Fibroblast of mammary gland (primary cell): ENCODE data around the gene PRRT4.

Experiments
- DNase-seq: peaks from one replicate; pipeline ENCODE4 v3.0.0-alpha.2; 2010; ENCODE audit warnings: low read depth
- H3K4me3 ChIP-seq: 2 replicates; pipeline ENCODE4 v1.5.1; 2011; ENCODE audit warnings: low read depth, mild to moderate bottlenecking, low read length, moderate library complexity; ENCODE audit not compliant: control insufficient read depth
- TF ChIP-seq, protein P1 (sequence below): conservative IDR thresholded peaks from 2 replicates; pipeline ENCODE4 v1.5.1; 2011; ENCODE audit warnings: low read depth, low read length, inconsistent platforms; ENCODE audit not compliant: control insufficient read depth, insufficient read depth

PRRT4 gene

DNA sequence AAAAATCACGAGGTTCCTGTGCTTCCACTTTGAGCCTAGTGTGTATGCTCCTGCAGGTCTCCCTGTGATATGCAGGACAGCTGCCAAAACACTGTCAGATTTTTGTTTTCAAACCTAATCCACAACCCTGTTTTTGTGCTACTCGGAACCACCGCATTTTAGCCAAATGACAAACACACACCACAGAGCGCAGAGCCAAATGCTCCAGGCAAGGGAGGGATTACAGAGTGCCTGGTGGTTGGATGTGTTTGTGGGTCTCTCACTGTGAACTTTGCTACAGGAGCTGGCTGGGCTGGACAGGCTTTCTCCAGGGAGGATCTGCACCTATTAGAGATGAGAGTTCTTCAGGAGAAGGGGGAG lies 12.0 kb downstream of the PRRT4 start:
- no peak for DNase-seq
- H3K4me3 ChIP-seq, result no peak overlapping the region
- TF ChIP-seq, protein P1, sequence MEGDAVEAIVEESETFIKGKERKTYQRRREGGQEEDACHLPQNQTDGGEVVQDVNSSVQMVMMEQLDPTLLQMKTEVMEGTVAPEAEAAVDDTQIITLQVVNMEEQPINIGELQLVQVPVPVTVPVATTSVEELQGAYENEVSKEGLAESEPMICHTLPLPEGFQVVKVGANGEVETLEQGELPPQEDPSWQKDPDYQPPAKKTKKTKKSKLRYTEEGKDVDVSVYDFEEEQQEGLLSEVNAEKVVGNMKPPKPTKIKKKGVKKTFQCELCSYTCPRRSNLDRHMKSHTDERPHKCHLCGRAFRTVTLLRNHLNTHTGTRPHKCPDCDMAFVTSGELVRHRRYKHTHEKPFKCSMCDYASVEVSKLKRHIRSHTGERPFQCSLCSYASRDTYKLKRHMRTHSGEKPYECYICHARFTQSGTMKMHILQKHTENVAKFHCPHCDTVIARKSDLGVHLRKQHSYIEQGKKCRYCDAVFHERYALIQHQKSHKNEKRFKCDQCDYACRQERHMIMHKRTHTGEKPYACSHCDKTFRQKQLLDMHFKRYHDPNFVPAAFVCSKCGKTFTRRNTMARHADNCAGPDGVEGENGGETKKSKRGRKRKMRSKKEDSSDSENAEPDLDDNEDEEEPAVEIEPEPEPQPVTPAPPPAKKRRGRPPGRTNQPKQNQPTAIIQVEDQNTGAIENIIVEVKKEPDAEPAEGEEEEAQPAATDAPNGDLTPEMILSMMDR, result no peak

GRCh38 chr7:128347647-128348097 lies 13.8 kb downstream of the PRRT4 start:
- DNase-seq, result peak; percentile 53
- H3K4me3 ChIP-seq, result no peak overlapping the region
- TF ChIP-seq, protein P1, result peak; percentile 82

DNA sequence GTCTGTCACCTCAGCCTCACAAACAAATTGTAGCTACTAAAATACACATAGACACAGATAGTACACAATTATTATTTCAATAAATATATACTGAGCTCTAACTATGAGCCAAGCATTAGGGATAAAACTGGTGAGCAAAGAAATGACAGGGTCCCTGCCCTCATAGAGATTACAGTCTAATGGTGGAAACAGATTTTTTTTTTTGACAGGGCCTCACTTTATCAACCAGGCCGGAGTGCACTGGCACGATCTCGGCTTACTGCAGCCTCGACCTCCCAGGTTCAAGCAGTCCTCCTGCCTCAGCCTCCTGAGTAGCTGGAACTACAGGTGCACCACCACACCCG lies 17.1 kb downstream of the PRRT4 start:
- DNase-seq, result no peak
- TF ChIP-seq, protein P1, result no peak
- no peak overlapping the region for H3K4me3 ChIP-seq

DNA sequence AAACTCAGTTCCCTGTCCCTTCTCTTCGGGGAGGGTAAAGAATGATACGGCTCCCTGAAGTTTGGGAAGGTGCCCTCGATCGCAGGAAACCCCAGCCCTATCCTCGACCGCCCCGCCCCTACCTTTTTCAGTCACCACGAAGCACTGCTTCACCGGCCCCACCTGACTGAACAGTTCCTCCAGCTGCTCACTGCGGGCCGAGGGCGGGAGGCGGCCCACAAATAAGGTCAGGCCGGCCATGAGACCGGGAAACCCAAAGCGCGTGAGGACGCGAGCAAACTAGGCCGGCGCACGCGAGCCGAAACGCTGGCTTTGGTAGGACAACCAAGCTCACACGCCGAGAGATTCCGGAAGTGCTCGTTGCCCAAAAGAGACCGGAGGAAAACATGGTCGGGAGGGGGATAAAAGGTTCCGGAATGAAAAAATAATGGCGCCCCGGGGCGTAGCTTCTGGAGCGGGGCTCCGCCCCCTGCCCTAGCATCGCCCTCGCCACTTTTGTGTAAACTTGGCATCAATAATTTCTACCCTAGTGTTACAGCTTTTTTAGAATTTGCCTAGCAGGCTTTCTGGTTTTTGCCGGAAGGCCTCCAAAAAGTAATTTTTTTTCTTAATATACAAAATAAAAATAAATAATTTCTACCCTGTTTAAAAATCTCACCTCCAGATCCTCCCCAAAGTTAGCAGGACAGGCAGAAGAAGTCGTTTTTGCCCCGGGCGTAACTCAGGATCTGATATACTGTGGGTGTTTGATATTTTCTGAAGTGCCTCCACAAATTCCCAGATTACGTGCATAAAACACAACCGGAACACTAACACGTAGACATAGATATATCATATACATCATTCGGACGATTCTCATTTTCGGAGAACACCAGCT lies 17.7 kb downstream of the PRRT4 start, which contains the start of gene RBM28:
RBM28 (minus strand) TSS at position 355 of the 877 bp plus-strand sequence; CDS start at position 240, 115 bp downstream.
- DNase-seq, result peak; percentile 89

DNA sequence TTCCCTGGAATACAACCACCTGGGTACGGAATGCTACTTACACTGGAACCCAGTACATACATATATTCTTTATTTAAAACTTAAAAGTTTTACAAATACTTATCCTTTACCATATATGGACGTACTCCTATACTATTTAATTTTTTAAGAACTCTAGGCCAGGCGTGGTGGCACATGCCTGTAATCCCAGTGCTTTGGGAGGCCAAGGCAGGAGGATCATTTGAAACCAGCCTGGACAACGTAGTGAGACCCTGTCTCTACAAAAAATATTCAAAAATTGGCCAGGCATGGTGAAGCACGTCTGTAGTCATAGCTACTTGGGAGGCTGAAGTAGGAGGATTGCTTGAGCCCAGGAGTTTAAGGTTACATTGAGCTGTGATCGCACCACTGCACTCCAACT lies 19.8 kb downstream of the PRRT4 start:
- H3K4me3 ChIP-seq, result no peak overlapping the region
- TF ChIP-seq, protein P1, result no peak
- DNase-seq, result no peak

More for the DNA sequence above, 17.7 kb downstream of the PRRT4 start, which contains the start of gene RBM28:
- H3K4me3 ChIP-seq, result peak within 1 kb of the TSS; percentile 81
- TF ChIP-seq, protein P1, result no peak

DNA sequence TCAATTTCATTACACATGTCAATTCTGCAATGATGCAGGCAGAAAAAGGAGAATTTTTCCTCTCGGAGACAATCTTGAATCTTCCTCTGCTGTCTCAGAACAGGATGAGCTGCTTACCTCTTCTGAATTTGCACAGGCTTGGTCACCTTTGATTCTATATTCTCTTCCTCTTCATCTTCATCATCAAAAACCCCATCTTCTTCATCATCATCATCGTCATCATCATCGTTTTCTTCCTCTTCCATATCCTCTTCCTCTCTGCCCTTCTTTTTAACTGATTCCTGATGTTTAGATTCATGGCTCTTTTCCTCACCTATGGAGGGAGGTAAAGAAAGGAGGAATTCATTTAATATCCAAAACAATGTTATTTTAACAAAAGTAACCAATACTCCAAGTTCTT lies 25.8 kb downstream of the PRRT4 start:
- DNase-seq, result no peak
- no peak overlapping the region for H3K4me3 ChIP-seq
- TF ChIP-seq, protein P1, result no peak
